Hematopoietic multipotent progenitor cell treated with erythropoietin and hydrocortisone succinate and interleukin-3 and kit ligand, for 8 days (in vitro differentiated cells): ENCODE data around the gene FASLG.
"Not testable (repeated sequence)": the region's sequence is repeated elsewhere in the genome, so short reads cannot be mapped to it uniquely, and the experiment has no call there.

Source experiments
- DNase-seq: peaks from one replicate; pipeline ENCODE4 v3.0.0-alpha.2; 2015

FASLG gene

DNA sequence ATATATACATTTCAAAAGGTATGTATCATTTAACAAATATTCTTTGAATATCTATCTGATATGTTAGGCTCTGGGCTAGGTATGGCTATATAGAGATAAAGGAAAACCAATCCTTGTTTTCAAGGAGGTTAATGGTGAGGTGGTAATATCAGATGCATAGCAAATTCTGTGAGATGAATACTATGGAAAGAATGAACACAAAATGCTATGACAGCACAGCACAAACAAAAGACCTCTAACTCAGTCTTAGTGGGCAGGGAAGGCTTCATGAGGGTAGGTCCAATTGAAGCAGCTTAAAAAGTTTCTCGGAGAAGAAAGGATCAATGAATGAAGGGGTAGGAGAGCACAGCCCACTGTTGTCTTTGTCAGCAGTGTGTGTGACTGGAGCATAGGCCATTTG lies 27.2 kb downstream of the FASLG start:
- no peak for DNase-seq

DNA sequence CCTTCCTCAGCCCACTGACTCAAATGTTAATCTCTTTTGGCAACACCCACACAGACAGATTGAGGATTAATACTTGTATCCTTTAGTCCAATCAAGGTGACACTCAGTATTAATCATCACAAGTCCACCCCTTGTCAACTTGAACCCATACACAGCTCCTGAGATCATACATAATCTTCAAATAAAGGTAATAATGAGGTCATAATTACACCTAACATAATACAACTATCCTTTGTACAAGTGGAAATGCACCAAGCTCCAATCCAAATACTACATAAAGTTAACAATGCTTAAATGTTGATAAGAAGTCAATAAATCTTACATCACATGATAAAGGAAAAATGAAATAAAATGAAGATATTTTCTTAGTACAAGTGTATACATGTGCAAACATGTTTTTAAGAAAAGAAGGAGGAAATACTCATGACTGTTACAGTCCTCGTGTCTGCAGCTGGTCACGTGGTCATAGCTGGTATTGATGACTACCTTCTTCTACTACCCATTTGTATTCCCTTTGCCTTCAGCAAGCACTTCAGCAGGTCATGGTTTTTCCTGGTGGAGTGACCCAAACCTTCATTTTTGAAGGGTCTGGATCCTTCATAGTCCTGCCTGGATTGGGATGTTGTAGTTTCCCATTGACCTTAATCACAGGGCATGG lies 29.7 kb downstream of the FASLG start:
- DNase-seq: not testable (repeated sequence)

DNA sequence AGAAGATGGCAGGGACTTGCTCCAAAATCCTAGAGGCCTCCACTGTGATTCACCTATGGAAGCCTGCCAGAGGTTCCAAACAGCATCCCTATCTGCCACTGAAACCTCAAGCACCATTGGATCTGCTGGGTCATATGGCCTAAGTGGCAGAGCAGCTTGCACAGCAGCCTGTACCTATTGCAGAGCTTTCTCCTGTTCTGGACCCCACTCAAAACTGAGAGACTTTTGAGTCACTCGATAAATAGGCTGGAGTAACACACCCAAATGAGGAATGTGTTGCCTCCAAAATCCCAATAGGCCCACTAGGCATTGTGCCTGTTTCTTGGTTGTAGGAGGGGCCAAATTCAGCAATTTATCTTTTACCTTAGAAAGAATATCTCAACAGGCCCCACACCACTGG lies 32.0 kb downstream of the FASLG start:
- not testable (repeated sequence) for DNase-seq

DNA sequence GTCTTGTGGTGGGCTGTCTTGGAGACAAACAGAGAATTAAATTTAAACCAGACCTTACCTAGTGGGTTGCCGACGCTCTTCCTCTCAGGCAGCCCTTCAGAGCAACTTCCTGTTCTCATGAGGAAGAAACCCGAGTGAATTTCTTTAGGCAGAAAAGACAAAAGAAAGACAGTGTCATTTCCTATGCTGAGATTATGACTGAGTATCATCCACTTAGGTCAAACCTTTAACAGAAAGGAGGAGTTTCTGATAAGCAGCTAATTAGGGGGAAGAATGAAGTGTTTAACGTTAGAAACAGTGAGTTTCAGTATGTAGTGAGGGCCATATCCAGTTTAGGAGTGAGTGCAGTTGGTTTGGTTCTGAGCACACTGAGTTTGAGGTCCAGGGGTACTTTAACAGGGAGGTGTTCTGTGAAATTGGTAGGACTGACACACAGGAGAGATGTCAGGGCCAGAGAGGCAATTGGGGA lies 38.7 kb downstream of the FASLG start:
- no peak for DNase-seq

DNA sequence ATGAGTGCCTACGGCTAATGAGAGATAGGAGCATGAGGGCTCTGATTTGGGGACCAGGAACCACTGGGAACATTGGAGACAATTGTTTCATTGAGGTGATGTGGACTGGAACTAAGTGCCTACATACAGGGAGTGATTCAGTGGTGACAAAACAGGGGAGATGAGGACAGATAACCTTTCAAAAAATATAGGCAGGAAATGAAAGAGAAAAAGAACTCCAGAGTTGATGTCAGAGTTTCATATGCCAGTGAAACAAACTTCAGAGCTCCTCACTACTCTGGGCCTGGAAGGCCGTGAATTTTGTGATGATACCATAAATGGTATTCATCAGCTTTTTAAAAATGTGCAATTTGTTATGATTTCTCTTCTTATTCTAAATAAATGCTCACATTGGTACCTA lies 39.3 kb downstream of the FASLG start:
- no peak for DNase-seq

DNA sequence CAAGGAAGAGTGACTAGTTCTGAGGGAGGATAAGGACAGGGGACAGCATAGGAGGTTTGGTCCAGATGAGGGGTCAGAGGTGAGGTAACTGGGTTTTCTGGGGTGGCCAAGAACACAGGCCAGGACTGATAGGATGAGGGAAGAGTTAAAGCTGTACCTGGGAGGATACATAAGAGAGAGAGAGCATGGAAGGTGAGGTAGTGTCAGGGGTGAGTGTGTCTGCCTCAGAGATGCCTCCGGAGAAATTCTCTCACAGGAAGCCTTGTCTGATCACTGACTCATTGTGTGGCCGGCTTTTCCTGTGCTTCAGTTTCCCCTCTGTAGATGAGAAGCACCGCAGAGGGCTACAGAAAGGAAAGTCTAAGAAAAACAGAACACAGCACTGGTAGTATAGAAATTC lies 40.2 kb downstream of the FASLG start:
- peak; percentile 40 for DNase-seq

DNA sequence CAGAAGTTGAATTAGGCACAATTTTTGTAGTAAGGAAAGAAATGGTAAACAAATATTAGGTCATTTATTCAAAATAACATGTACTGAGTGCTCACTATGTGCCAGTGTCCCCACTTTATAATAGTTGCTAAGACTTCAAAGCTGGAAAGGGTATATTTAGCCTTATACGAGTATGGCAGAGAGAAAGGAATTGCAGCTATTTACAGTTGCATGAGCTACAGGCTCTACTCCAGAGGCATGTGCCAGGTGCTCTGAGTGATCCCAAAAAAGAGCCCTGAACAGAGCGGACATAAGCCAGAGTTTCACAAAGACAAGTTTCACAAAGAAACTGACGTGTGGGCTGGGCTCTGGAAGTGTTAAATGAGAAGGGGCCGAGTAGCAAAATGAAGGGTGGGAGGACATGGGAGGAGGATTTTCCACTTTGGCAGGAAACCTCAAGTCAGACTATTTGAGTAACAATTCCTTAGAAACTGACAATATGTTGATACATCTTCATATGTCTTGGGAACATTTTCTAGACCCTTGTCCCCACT lies 40.9 kb downstream of the FASLG start:
- DNase-seq: no peak

DNA sequence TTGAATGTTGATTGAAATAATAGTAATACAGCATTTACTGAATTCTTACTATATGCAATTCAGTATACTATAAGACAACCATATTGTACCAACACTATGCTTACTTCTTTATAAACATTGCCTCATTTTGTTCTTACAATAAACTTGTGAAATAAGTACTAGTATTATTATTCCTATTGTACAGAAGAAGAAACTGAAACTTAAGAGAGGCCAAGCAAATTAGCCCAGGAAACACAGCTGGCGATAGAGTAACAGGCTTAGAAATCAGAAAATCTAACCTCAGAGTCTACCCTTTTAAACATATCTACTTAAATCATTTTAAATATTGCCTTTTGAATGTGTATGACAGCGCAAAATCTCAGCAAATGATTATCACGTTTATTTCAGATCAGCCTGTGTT lies 41.7 kb downstream of the FASLG start:
- DNase-seq: no peak

DNA sequence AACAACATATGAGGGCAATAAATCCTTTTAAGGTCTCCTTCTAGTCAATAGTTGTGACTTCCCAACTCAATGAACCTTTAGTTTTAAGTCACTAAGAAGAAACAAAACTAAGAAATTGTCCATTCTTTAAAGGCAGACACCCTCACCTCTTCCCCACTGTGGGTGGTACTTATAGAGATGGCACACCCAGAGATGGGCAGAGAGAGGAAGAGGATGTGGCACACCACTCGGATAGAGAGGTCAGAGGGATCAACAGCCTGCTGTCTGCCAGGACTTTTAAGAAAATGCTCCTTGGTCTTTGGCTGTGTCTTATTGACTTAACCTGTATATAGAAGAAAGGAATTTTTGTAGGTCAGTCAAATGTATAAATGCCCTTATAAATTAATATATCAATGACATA lies 45.1 kb downstream of the FASLG start:
- no peak for DNase-seq

DNA sequence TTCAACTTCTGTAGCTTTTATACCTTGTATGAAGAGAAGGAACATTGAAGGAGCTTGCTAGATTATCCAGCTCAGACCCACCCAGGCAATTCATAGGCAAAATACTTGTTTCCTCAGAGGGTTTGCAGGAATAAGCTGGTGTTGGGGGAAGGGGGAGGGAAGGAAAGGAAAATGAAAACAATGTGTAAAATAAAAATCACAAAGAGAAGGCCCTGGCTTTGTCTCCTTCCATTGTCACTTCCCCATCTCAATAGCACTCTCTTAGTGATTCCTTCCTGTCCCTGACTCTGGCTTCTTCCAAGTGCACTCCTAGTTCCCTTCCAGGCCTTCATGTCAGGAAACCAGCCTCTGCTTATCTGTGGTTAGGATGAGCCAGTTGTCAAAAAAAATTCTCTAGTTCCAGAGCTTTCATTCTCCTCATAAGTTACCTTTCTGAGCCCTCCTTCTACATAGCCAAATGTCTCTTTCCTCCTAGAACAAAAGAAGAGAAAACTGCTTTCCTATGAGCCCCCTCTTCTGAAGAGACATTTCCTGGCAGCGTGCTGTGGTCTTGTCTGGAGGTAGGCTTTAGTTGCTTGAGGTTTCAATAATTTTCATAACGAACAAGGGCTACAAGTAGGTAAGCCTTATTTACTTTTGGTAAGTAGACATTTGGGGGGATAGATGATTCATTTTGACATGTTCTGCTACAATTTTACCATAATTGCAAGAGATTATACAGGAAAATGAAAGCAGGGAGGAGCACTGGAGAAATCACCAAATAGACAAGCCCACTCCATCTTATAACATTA lies 45.7 kb downstream of the FASLG start:
- no peak for DNase-seq

DNA sequence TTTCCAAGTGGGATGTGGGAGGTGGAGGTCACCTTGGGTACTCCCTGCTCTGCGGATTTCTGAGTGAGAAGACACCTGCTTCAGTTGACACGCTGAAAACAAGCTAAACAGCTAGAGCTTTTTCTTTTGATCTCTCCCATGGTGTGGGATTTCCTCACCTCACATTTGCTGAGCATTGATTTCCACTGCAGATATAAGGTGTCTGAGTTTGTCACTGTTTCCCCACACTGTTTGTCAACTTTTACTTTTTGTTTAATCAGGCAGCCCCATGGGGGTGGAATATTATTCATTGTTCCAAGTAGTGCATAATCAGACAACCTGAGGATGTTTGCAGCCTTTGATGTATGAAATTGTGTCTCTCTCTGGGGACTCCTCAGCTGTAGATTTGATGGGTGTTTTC lies 49.5 kb downstream of the FASLG start:
- no peak for DNase-seq

DNA sequence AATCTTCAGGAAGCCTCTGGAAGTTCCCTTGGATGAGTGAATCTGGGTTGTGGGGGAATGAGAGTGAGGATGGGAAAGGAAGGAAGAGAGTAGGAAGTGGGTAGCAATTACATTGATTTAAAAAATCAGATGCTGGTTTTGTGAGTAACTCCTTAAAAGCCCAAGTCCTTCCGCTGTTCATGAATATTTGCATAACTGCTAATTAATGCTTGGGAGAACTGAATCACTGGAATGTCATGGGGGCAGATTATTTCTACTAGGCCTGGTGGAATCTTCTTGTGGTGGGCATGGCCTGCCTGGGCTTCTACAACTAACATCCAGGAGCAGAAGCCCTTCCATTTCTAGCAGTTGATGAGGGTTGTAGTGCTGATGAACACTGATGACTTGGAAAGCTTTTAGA lies 52.7 kb downstream of the FASLG start:
- DNase-seq: no peak

DNA sequence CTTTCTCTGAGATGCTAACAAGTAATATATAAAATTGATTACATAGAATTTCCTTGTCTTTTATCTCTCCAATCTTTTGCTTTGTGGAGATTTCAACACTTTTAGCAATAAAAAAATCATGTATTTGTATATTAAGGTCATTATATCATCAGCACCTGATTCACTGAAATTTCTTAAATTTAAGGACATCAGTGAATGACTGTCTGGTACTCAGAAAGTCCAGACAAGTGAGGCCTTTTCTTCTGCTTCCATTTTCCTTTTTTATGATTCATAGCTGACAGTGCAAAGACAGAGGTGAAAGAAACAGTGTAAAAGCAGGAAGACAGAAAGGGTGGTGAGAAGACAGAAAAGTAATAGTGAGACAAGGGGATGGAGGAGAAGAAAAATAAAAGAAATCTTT lies 54.6 kb downstream of the FASLG start:
- no peak for DNase-seq
